Endothelial cell (in vitro differentiated cells): ENCODE data around the gene CASP9. TPM values are rescaled to one million over a fixed set of nuclear protein-coding genes. Genes with fewer than 3 reads are reported as not detected.
"Not testable (repeated sequence)": the region's sequence is repeated elsewhere in the genome, so short reads cannot be mapped to it uniquely, and the experiment has no call there.

Source experiments
- DNase-seq: peaks from one replicate; pipeline ENCODE4 v3.0.0; 2021; ENCODE audit warnings: low spot score
- H3K27ac Mint-ChIP-seq: one replicate; pipeline ENCODE4 v1.8.0; 2021; ENCODE audit warnings: mixed read lengths, inconsistent platforms; ENCODE audit not compliant: unreplicated experiment
- H3K27me3 Mint-ChIP-seq: one replicate; pipeline ENCODE4 v1.8.0; 2021; ENCODE audit warnings: mild to moderate bottlenecking, moderate library complexity, mixed read lengths, inconsistent platforms; ENCODE audit not compliant: unreplicated experiment
- H3K36me3 Mint-ChIP-seq: one replicate; pipeline ENCODE4 v1.8.0; 2021; ENCODE audit warnings: mild to moderate bottlenecking, low read depth, mixed read lengths, inconsistent platforms; ENCODE audit not compliant: unreplicated experiment
- H3K4me1 Mint-ChIP-seq: one replicate; pipeline ENCODE4 v1.8.0; 2021; ENCODE audit warnings: mild to moderate bottlenecking, mixed read lengths, inconsistent platforms; ENCODE audit not compliant: unreplicated experiment
- H3K4me3 Mint-ChIP-seq: one replicate; pipeline ENCODE4 v1.8.0; 2021; ENCODE audit warnings: mild to moderate bottlenecking, mixed read lengths, inconsistent platforms; ENCODE audit not compliant: unreplicated experiment
- H3K9me3 Mint-ChIP-seq: one replicate; pipeline ENCODE4 v1.8.0; 2021; ENCODE audit warnings: mixed read lengths, inconsistent platforms; ENCODE audit not compliant: unreplicated experiment
- CTCF ChIP-seq: fragments of 200-600 bp; sonication (generic); IDR thresholded peaks from one replicate; pipeline ENCODE4 v1.5.0; 2021; ENCODE audit warnings: antibody characterized with exemption; ENCODE audit not compliant: unreplicated experiment
- total RNA-seq: library from RNA; stranded (reverse); fragmentation: NEBNext Ultra II Directional; extraction: Animal tissue kit (Norgen Biotek cat#: 25700); gene quantifications from one replicate; pipeline ENCODE4 v1.2.1, GENCODE V29; 2021; ENCODE audit not compliant: unreplicated experiment

Gene CASP9
- total RNA-seq, 1 donor from 2014 or later: 12.0 TPM

- H3K27me3 Mint-ChIP-seq: no peaks in the 10 kb centered on the region
These were observed 44.2 kb downstream of the CASP9 start for GRCh38 chr1:15479654-15480347.

GRCh38 chr1:15477646-15478212 lies 46.3 kb downstream of the CASP9 start:
- Mint-ChIP-seq H3K27ac (no peak overlapping the region), H3K9me3 (no peaks in the 10 kb centered on the region), H3K4me1 (no peaks in the 10 kb centered on the region), H3K36me3 (no peaks in the 10 kb centered on the region), H3K4me3 (no peak overlapping the region), H3K27me3 (peaks cover 2% of the 10 kb centered on the region)
- TF ChIP-seq CTCF: no peak
- DNase-seq: no peak

More at GRCh38 chr1:15479654-15480347, 44.2 kb downstream of the CASP9 start:
- Mint-ChIP-seq H3K9me3 (no peaks in the 10 kb centered on the region), H3K36me3 (peaks cover 4% of the 10 kb centered on the region), H3K27ac (no peak overlapping the region), H3K4me1 (no peaks in the 10 kb centered on the region), H3K4me3 (no peak overlapping the region)
- no peak for TF ChIP-seq CTCF
- no peak for DNase-seq

GRCh38 chr1:15476927-15477326 lies 47.1 kb downstream of the CASP9 start:
- no peaks in the 10 kb centered on the region for H3K9me3 Mint-ChIP-seq
- H3K27ac Mint-ChIP-seq: no peak overlapping the region
- no peaks in the 10 kb centered on the region for H3K36me3 Mint-ChIP-seq
- no peak overlapping the region for H3K4me3 Mint-ChIP-seq
- no peak for TF ChIP-seq CTCF
- no peaks in the 10 kb centered on the region for H3K4me1 Mint-ChIP-seq
- H3K27me3 Mint-ChIP-seq: peaks cover 2% of the 10 kb centered on the region
- no peak for DNase-seq

GRCh38 chr1:15475752-15476314 lies 48.2 kb downstream of the CASP9 start, which contains the start of gene CELA2B:
CELA2B (plus strand) TSS chr1:15476104; CDS start chr1:15476126, 22 bp downstream.
- Mint-ChIP-seq H3K4me1 (no peaks in the 10 kb centered on the region), H3K27ac (no peak within 1 kb of the TSS), H3K4me3 (no peak within 1 kb of the TSS), H3K27me3 (peaks cover 2% of the 10 kb centered on the region), H3K9me3 (no peaks in the 10 kb centered on the region), H3K36me3 (no peaks in the 10 kb centered on the region)
- TF ChIP-seq CTCF: no peak
- no peak for DNase-seq

DNA sequence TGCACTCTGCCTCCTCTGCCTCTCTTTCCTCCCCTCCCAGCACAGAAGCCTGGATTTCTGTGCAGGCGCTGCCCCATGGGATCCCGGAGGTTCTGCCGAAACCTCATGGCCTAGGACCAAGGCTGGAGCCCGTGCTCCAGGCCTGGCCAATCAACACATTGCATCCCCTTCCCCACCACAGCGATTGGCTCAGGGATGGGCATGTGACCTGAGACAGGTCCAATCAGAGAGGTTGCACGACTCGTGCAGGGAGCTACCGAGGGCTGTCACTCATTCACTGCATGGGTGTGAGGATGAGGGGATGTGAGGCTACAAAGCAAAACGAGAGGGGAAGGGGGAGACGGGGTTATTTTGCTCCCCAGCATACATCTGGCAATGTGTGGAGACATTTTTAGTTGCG lies 51.4 kb downstream of the CASP9 start:
- Mint-ChIP-seq H3K27me3 (peaks cover 2% of the 10 kb centered on the region), H3K4me1 (no peaks in the 10 kb centered on the region), H3K9me3 (no peaks in the 10 kb centered on the region), H3K27ac (no peak overlapping the region), H3K36me3 (no peaks in the 10 kb centered on the region), H3K4me3 (no peak overlapping the region)
- no peak for TF ChIP-seq CTCF
- no peak for DNase-seq

DNA sequence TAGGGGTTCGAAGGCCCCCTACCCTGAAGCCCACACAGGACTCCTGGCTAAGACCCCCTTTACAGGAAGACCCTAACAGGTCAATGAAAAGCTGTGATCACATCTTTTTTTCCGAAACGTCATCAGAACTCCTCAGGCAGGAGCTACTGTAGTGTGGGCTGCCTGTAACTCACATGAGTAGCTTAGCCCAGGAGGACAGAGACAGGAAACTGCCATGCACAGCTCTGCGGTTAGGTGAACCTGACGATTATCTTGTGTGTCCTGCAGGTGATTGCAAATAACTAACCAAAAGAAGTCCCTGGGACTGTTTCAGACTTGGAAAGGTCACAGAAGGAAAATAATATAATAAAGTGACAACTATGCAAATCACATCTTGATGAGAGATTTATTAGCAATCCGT lies 52.3 kb downstream of the CASP9 start:
- not testable (repeated sequence) for H3K4me1 Mint-ChIP-seq, H3K36me3 Mint-ChIP-seq, H3K27me3 Mint-ChIP-seq, H3K27ac Mint-ChIP-seq, H3K9me3 Mint-ChIP-seq, DNase-seq, H3K4me3 Mint-ChIP-seq

- H3K9me3 Mint-ChIP-seq, H3K27me3 Mint-ChIP-seq, H3K4me1 Mint-ChIP-seq, DNase-seq, H3K4me3 Mint-ChIP-seq, H3K36me3 Mint-ChIP-seq, H3K27ac Mint-ChIP-seq: not testable (repeated sequence)
These were observed 52.9 kb downstream of the CASP9 start for GRCh38 chr1:15471067-15471466.
